Karpas-422 (cell line): ENCODE measurements around the gene TMSB15C. TPM values are rescaled to one million over a fixed set of nuclear protein-coding genes. Genes with fewer than 3 reads are reported as not detected.
"Not testable (repeated sequence)": the region's sequence is repeated elsewhere in the genome, so short reads cannot be mapped to it uniquely, and the experiment has no call there.

ENCODE experiments used
- DNase-seq: peaks from one replicate; pipeline ENCODE4 v3.0.0-alpha.2; 2015
- H2AFZ ChIP-seq: fragments of 200-600 bp; sonication (generic); 2 replicates; pipeline ENCODE4 v1.6.1; 2014; ENCODE audit warnings: antibody characterized with exemption, low read length, mixed read lengths
- H3K27ac ChIP-seq: fragments of 200-600 bp; sonication (generic); 2 replicates; pipeline ENCODE4 v1.5.1; 2014; ENCODE audit warnings: mild to moderate bottlenecking, low read length, moderate library complexity
- H3K27me3 ChIP-seq: fragments of 200-600 bp; sonication (generic); 2 replicates; pipeline ENCODE4 v1.6.1; 2014; ENCODE audit warnings: low read length, mixed read lengths
- H3K36me3 ChIP-seq: fragments of 200-600 bp; sonication (generic); 2 replicates; pipeline ENCODE4 v1.6.1; 2014; ENCODE audit warnings: low read length, mixed read lengths; ENCODE audit not compliant: insufficient read depth
- H3K4me1 ChIP-seq: fragments of 200-600 bp; sonication (generic); 2 replicates; pipeline ENCODE4 v1.6.1; 2014; ENCODE audit warnings: mild to moderate bottlenecking, low read length, mixed read lengths
- H3K4me2 ChIP-seq: fragments of 200-600 bp; sonication (generic); 2 replicates; pipeline ENCODE4 v1.6.1; 2014; ENCODE audit warnings: low read length, low read depth, mild to moderate bottlenecking; ENCODE audit not compliant: poor library complexity, severe bottlenecking
- H3K4me3 ChIP-seq: fragments of 200-600 bp; sonication (generic); 2 replicates; pipeline ENCODE4 v1.5.1; 2014; ENCODE audit warnings: mild to moderate bottlenecking, antibody characterized with exemption, low read length, mixed read lengths
- H3K79me2 ChIP-seq: fragments of 200-600 bp; sonication (generic); 2 replicates; pipeline ENCODE4 v1.6.1; 2014; ENCODE audit warnings: mild to moderate bottlenecking, low read length, mixed read lengths
- H3K9ac ChIP-seq: fragments of 200-600 bp; sonication (generic); 2 replicates; pipeline ENCODE4 v1.6.0; 2014; ENCODE audit warnings: low read length
- H3K9me2 ChIP-seq: fragments of 200-600 bp; sonication (generic), shearing (Covaris generic); replicated peaks from 2 replicates; pipeline ENCODE4 v1.6.0; 2014; ENCODE audit warnings: mild to moderate bottlenecking, low read length, moderate library complexity; ENCODE audit not compliant: insufficient read depth
- H3K9me3 ChIP-seq: fragments of 300-700, 200-600 bp; sonication (generic); 2 replicates; pipeline ENCODE4 v1.6.1; 2014; ENCODE audit warnings: low read length, mixed read lengths
- H4K20me1 ChIP-seq: fragments of 200-600 bp; sonication (generic); 2 replicates; pipeline ENCODE4 v1.6.1; 2014; ENCODE audit warnings: mild to moderate bottlenecking, antibody characterized with exemption, low read length, low read depth; ENCODE audit not compliant: insufficient read depth
- total RNA-seq: library from RNA; depleted of rRNA; stranded (reverse); fragments of >200 nt; shearing (Covaris generic); gene quantifications from 2 replicates; pipeline ENCODE4 v1.2.3, GENCODE V29; 2014; ENCODE audit warnings: low replicate concordance; rRNA removed

The TMSB15C gene
- total RNA-seq, result 0.29 and 6.1 TPM in 2 replicates

GRCh38 chrX:104075778-104076445 is at the start of gene TMSB15C:
Gene TMSB15C, minus strand, starts transcription at chrX:104076236.
- H3K27ac ChIP-seq, H3K9me3 ChIP-seq, H3K4me3 ChIP-seq, DNase-seq, H3K4me2 ChIP-seq, H3K79me2 ChIP-seq, H3K36me3 ChIP-seq, H4K20me1 ChIP-seq, H3K9ac ChIP-seq, H3K9me2 ChIP-seq, H3K4me1 ChIP-seq, H3K27me3 ChIP-seq, H2AFZ ChIP-seq: not testable (repeated sequence)

GRCh38 chrX:104122829-104123228 is 46.8 kb upstream of the TMSB15C start:
- Histone ChIP-seq H3K9me2 (no peaks in the 10 kb centered on the region), H3K4me1 (peaks cover 17% of the 10 kb centered on the region), H3K4me2 (no peak overlapping the region), H4K20me1 (no peaks in the 10 kb centered on the region), H3K79me2 (no peaks in the 10 kb centered on the region), H3K9me3 (no peaks in the 10 kb centered on the region), H3K9ac (no peak overlapping the region), H3K36me3 (no peaks in the 10 kb centered on the region), H3K4me3 (no peak overlapping the region), H3K27me3 (no peaks in the 10 kb centered on the region), H3K27ac (no peak overlapping the region), H2AFZ (no peak overlapping the region)
- no peak for DNase-seq

GRCh38 chrX:104118765-104119164 is 42.7 kb upstream of the TMSB15C start:
- Histone ChIP-seq H3K4me1 (peaks cover 11% of the 10 kb centered on the region), H3K4me2 (no peak overlapping the region), H3K9me3 (no peaks in the 10 kb centered on the region), H3K9ac (no peak overlapping the region), H3K9me2 (no peaks in the 10 kb centered on the region), H3K27me3 (no peaks in the 10 kb centered on the region), H3K4me3 (no peak overlapping the region), H3K27ac (no peak overlapping the region), H3K79me2 (no peaks in the 10 kb centered on the region), H4K20me1 (no peaks in the 10 kb centered on the region), H3K36me3 (no peaks in the 10 kb centered on the region), H2AFZ (no peak overlapping the region)
- DNase-seq, result peak; percentile 44

- Histone ChIP-seq H2AFZ (no peak overlapping the region), H4K20me1 (no peaks in the 10 kb centered on the region), H3K4me2 (no peak overlapping the region), H3K4me1 (peaks cover 15% of the 10 kb centered on the region), H3K9ac (no peak overlapping the region), H3K27me3 (no peaks in the 10 kb centered on the region), H3K27ac (no peak overlapping the region), H3K9me3 (no peaks in the 10 kb centered on the region), H3K79me2 (no peaks in the 10 kb centered on the region), H3K36me3 (no peaks in the 10 kb centered on the region), H3K9me2 (no peaks in the 10 kb centered on the region), H3K4me3 (no peak overlapping the region)
- DNase-seq, result no peak
Measured at GRCh38 chrX:104117759-104118158, 41.7 kb upstream of the TMSB15C start.

- Histone ChIP-seq H2AFZ (no peak overlapping the region), H3K79me2 (no peaks in the 10 kb centered on the region), H3K4me2 (peak overlapping the region; percentile 76), H4K20me1 (no peaks in the 10 kb centered on the region), H3K27me3 (no peaks in the 10 kb centered on the region), H3K9me2 (no peaks in the 10 kb centered on the region), H3K4me3 (peak overlapping the region; percentile 72), H3K9ac (peak overlapping the region; percentile 70), H3K4me1 (peaks cover 14% of the 10 kb centered on the region), H3K27ac (no peak overlapping the region), H3K9me3 (no peaks in the 10 kb centered on the region), H3K36me3 (no peaks in the 10 kb centered on the region)
- peak; percentile 75 for DNase-seq
Measured at GRCh38 chrX:104113222-104113965, 37.4 kb upstream of the TMSB15C start.

GRCh38 chrX:104112326-104112951 is 36.4 kb upstream of the TMSB15C start, which contains the start of gene ZCCHC18:
Gene ZCCHC18, plus strand, starts transcription at chrX:104112523. Its CDS starts 1,589 bp downstream, at chrX:104114112.
- Histone ChIP-seq H3K27ac (no peak within 1 kb of the TSS), H3K79me2 (no peaks in the 10 kb centered on the region), H3K4me1 (peaks cover 14% of the 10 kb centered on the region), H3K4me3 (peak within 1 kb of the TSS; percentile 72), H2AFZ (peak within 1 kb of the TSS; percentile 95), H3K27me3 (no peaks in the 10 kb centered on the region), H3K36me3 (no peaks in the 10 kb centered on the region), H3K9me2 (no peaks in the 10 kb centered on the region), H3K4me2 (peak within 1 kb of the TSS; percentile 76), H3K9me3 (no peaks in the 10 kb centered on the region), H4K20me1 (no peaks in the 10 kb centered on the region), H3K9ac (peak within 1 kb of the TSS; percentile 70)
- DNase-seq, result peak; percentile 71

- H3K9me2 ChIP-seq, H3K4me2 ChIP-seq, H3K27me3 ChIP-seq, H3K27ac ChIP-seq, H3K9ac ChIP-seq, DNase-seq, H3K36me3 ChIP-seq, H3K79me2 ChIP-seq, H4K20me1 ChIP-seq, H3K4me3 ChIP-seq, H2AFZ ChIP-seq, H3K9me3 ChIP-seq: not testable (repeated sequence)
- H3K4me1 ChIP-seq, result peaks cover 14% of the 10 kb centered on the region
Measured at GRCh38 chrX:104110491-104111240, 34.6 kb upstream of the TMSB15C start.

- no peaks in the 10 kb centered on the region for H3K79me2 ChIP-seq
- H2AFZ ChIP-seq, result no peak overlapping the region
- H3K4me3 ChIP-seq, result no peak overlapping the region
- H3K9me3 ChIP-seq, result no peaks in the 10 kb centered on the region
- H3K9me2 ChIP-seq, result no peaks in the 10 kb centered on the region
- H3K4me1 ChIP-seq, result peaks cover 14% of the 10 kb centered on the region
- no peak overlapping the region for H3K9ac ChIP-seq
- H4K20me1 ChIP-seq, result no peaks in the 10 kb centered on the region
- H3K4me2 ChIP-seq, result no peak overlapping the region
- no peak overlapping the region for H3K27ac ChIP-seq
- H3K27me3 ChIP-seq, result no peaks in the 10 kb centered on the region
- no peaks in the 10 kb centered on the region for H3K36me3 ChIP-seq
- no peak for DNase-seq
Measured at GRCh38 chrX:104108955-104109354, 32.9 kb upstream of the TMSB15C start.
